HuH-7.5 (cell line): Measurements from ENCODE around the gene KCNH2.

Experiments used
- DNase-seq: peaks from one replicate; pipeline ENCODE4 v3.0.0; 2011; ENCODE audit warnings: low spot score

KCNH2 gene

DNA sequence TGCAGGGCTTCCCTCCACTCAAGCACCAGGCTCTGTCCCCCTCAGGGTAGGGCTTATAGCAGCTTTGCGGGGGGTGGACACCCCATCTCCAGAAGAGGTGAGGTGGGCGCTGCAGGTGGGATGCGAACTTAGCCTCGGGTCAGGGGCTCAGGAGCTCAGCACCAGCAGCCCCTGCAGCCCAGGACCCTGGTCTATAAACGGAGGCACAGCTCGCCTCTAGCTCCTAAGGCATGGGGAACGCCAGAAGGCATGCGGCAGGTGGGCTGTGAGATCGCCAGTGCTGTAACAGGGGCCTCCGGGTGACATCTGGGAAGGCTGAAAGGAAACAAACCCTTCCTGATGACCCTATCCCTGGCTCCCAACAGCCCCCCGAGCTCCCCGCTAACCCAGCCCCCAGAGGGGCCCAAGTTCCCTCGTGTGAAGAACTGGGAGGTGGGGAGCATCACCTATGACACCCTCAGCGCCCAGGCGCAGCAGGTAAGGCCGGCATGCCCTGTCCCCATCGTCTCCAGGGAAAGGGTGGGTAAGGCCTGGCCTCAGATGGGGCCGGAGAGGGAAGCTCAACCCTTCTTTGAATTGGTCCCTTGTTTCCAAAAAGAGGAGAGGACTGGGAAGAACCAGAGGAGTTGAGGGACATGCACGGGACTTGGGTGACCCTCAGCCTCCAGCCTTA lies 16.9 kb upstream of the KCNH2 start:
- no peak for DNase-seq

DNA sequence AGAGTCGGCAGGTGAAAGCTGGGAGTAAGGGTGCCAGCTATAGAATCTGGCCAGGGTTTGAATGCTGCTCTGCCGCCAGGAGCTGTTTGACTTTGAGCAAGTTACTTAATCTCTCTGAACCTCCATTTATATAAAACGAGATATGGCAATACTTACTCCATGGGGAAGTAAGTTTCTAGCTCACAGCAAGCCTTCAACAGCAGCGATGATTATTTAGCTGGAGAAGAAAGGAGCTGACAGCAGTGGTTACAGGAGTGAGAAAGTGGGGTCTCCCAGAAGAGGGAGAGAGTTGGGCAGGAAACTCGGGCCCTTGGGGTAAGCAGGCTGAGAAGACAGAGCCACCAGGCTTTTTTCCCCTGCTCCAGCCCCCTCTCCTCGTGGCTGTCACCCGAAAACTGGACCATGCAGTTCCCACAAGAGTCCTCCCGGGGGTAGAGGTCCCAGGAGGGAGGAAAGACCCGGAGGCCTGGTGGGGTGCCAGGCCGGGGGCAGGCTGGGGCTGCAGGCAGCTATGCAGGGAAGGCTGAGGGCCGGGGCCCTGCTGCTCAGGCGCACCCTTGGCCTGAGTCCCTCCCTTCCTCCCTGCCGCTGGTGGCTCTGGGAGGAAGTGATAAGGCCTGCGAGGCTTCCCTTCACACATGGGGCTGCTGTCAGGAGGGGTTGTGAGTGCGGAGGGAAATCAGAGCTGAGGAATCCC lies 16.2 kb upstream of the KCNH2 start:
- no peak for DNase-seq

DNA sequence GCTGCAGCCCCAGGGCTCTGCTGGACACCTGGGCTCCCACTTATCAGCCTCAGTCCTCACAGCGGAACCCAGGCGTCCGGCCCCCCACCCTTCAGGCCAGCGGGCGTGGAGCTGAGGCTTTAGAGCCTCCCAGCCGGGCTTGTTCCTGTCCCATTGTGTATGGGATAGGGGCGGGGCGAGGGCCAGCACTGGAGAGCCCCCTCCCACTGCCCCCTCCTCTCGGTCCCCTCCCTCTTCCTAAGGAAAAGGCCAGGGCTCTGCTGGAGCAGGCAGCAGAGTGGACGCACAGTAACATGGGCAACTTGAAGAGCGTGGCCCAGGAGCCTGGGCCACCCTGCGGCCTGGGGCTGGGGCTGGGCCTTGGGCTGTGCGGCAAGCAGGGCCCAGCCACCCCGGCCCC lies 15.4 kb upstream of the KCNH2 start:
- DNase-seq, result no peak

GRCh38 chr7:150992833-150993302 lies 14.7 kb upstream of the KCNH2 start:
- no peak for DNase-seq

- DNase-seq, result no peak
Observed at GRCh38 chr7:150992051-150992640, 14.0 kb upstream of the KCNH2 start.

DNA sequence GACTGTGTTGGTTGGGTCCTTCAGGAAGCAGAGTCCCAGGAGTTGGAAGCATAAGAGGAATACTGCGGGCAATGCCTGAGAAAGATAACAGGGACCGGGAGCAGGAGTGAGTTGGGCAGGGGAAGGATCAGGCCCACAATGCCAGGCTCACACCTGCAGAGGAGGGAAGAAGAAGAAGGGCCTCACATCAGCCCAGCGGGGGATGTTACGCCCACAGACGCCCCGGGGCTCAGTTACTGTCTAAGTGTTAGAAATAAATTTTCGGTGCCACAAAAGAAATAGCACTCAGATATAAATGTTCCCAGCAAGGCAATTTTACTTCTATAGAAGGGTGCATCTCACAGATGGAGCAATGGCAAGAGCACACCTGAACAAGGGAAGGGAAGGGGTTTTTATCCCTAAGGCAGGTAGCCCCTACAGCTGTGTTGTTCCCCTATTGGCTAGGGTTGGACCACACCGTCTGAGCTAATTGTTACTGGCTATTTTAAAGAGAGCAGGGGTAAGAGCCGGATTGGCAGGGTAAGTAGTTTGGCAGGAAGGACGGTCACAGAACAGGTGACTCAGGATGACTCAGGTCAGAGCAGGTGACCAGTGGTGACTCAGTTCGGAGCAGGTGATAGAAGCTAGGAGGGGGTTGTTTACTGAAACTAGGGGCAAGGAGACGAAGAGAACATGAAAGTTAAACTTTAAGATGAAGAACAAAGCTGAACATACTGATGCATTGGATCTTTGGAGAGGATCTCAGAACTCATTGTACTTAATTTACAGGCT lies 12.5 kb upstream of the KCNH2 start, which contains the start of gene NOS3:
Gene NOS3 (plus strand): TSS at position 602 of the 771 bp plus-strand sequence. CDS start 2,787 bp downstream, outside the sequence.
- no peak for DNase-seq

GRCh38 chr7:150989456-150989855 lies 11.3 kb upstream of the KCNH2 start:
- DNase-seq, result no peak

DNA sequence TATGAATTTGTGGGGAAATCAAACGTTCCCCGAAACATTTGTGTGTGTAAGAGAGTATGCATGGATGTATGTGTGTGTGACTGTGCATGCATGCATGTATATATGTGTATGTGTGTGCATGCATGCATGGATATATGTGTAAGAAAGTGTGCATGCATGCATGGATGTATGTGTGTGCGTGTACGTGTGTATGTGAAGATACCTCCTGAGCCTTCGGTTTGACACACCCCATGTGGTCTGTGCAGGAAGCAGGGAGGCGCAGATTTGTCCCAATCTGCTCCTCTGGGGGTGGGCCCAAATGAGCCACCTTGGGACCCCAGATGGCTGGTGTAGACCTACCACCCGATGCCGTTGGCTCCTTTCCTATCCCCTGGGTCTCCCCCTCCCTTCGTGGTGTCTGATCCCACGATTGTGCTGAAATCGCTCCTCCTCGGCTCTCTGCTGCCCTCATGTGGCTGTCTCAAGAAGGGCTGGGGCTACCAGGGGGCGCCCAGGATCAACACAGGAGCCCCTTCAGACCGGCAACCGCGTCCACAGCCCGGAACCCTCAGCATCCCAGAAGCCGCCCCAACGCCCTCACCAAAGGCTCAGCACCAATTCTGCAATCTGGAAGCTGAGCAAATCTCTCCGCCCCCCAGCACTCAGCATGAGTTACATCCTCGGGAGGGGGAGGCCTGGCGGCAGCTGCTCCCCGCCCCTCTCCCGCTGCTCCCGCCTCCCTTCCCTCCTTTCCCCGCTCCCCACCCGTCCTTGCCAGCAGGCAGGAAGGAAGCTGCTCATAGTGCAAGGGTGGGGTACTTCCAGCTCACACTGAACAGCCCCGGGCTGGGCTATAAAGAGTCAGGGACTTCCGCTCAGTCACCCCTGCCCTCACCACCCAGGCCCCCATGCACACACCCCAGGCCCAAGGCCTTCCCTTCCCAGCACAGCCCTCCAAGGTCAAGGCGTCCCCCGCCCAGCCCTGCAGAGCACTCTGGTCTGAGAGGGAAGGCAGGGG lies 10.4 kb upstream of the KCNH2 start:
- DNase-seq, result peak; percentile 85

- DNase-seq, result no peak
Observed at GRCh38 chr7:150986556-150986955, 8.4 kb upstream of the KCNH2 start.

DNA sequence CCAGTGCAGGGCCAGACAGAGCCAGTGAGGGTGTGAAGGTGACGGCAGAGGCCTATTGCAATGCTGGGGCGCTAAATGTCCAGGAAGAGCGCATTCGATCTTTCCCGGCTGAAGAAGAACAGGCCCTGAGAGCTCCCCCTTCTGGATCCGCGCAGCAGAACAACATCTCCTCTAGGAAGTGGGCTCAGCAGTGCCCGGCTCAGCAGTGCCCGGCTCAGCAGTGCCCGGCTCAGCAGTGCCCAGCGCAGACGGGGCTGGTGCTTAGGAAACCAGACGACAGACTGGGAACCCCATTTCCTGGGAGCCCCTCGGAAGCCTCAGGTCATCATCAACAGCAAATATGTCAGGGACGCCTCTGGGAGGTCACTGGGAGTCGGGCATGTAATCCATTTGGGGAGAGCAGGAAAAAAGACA lies 8.0 kb upstream of the KCNH2 start:
- peak; percentile 79 for DNase-seq

GRCh38 chr7:150983893-150984368 lies 5.8 kb upstream of the KCNH2 start:
- peak; percentile 62 for DNase-seq

GRCh38 chr7:150982351-150982750 lies 4.2 kb upstream of the KCNH2 start:
- DNase-seq, result no peak

DNA sequence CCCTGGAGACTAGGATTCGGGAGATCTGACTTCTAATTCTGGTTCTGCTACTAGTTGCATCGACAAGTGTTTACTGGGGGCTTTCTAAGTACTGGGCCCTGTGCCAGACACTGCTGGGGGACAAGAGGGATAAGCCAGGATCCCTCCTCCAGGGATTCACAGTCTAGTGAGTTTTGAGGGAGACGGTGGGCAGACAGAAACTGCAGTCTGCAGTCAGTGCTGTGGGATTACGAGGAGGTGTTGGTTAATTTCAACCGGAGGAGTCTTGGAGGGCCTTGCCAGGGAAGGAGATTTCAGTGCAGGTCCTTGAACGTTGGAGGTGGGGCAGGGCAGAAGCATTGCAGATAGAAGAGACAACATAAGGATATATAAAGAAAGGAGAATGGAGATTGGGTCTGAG lies 3.5 kb upstream of the KCNH2 start:
- no peak for DNase-seq

- DNase-seq, result no peak
Observed at GRCh38 chr7:150980663-150981062, 2.5 kb upstream of the KCNH2 start.

DNA sequence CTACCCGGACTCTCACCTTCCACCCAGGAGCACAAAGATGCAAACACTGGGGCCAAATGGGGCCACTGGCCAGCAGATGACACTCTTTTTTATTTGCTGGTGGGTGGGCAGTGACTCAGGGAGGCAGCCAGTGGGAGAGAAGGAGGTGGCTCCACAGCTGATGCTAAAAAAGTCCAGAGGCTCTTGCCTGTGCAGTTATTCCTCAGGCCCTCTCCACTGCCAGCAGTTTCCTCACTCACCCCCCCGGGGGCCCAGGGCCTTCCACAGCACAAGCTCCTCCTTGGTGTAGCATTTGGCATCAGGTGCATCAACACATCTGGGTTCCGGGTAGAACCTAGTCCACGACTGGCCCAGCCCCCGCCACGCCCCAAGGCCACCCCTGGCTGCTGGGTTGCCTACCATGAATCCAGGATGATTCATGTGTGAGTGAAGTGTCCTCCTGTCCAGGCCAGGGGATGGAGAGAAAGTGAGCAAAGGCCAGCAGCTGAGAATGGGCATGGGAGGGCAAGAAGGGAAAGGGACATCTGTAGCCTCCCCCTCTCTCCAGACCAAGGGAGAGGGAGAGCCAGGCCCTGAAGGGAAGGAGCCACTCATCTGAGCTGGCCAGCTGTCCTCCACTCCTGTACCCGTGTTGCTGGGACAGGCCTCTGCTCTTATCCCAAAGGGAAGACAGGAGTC lies 1.7 kb upstream of the KCNH2 start:
- no peak for DNase-seq

DNA sequence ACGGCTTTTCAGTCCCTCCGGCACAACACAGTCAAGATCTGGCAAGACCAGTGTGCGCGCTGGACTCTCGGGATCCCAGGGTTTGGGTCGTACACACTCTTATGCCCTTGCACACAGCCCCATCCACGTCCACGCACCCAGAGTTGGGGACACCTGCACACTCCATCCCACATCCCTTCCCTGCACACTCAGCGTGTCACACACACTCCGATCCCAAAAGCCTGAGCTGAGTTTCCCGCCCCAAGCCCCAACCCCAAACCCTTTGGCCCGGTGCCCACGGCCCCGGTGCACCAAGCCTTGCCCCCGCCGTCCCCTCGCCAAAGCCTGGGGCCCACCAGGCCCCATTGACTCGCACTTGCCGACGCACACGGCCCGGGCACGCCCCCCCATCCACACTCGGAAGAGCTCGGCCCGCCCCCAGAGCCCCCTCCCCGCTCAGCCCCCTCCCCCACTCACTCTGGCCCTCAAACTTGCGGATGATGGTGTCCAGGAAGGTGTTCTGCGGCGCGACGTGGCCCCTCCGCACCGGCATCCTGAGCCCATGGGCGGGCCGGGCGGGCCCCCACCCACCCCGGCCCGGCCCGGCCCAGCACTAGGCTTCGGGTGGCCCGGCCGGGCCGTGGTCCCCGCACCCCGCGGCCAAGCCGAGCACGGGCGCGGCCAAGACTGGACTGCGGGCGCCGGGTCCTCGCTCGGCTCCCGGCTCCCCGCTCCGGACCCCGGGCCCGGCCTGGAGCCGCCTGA lies 567 bp downstream of the KCNH2 start:
- DNase-seq, result no peak

DNA sequence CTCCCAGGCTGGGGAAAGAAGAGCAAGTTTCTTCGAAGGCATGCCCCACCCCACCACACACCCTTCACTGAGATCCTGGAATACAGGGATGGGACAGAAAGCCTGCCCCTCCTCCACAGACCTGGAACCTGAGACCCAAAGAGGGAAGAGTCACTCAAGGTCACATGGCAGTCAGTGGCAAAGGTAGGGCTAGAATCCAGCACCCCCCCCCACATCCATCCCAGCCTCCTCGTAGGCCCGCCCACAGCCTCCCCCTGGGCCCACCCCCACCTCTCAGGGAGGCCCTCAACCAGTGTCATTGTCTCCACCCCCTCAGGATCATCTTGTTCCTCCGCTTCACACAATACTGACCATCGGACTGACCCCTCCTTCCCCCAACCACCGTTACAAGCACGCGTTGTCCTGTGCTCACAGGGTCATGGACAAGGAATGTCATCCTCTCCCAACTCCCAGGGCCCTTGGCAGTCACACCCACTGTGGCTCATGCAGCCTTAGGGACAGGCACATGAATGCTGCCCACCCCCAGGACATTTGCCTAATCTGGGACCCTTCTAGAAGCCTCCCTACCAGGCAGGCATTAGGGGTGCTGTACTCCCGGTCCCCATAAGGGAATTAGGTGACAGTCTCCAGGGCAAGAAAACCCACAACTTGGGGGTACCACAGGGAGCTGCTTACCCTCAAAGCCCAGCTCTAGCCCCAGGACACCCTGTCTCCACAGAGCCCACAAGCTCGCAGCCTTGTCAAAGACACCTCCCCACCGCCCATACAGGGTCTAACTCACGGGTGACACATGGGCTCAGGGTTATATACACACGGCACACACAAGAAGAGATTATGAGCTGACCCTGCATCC lies 1.4 kb downstream of the KCNH2 start:
- DNase-seq, result no peak

GRCh38 chr7:150975536-150976319 lies 2.4 kb downstream of the KCNH2 start:
- DNase-seq, result no peak
